Panc1 (cell line): ENCODE data around the gene SEC24A.

Experiments used
- CTCF ChIP-seq: fragments of 450-650 bp; IDR thresholded peaks from 2 replicates; pipeline ENCODE4 v1.5.1; 2017; ENCODE audit warnings: mild to moderate bottlenecking
- POLR2AphosphoS5 ChIP-seq: IDR thresholded peaks from 2 replicates; pipeline ENCODE4 v1.6.1; 2012; ENCODE audit warnings: mild to moderate bottlenecking, low read depth, low read length, moderate library complexity
- REST ChIP-seq, 2 experiments: IDR thresholded peaks; 2 replicates each; pipeline ENCODE4 v1.6.1; 2011 to 2012; ENCODE audit warnings: low read depth in 2 of 2, control low read depth in 1 of 2, low read length in 1 of 2, mild to moderate bottlenecking in 1 of 2, moderate library complexity in 1 of 2; ENCODE audit not compliant: insufficient read depth in 1 of 2

- TF ChIP-seq CTCF (no peak), REST (IDR thresholded peaks at IDR 0.05; ENCODE audit: insufficient read depth in 1 of 2, low read depth in 2 of 2, low read length in 1 of 2) (no peak), POLR2AphosphoS5 (no peak)
Observed at GRCh38 chr5:134741052-134741451, 92.5 kb downstream of the SEC24A start.
